IPS DF 6.9 (cell line): ENCODE measurements around the gene DZANK1.

Source experiments
- DNase-seq: peaks from one replicate; pipeline ENCODE4 v3.0.0-alpha.2; 2013; ENCODE audit warnings: low read depth, low spot score
- H3K27ac ChIP-seq: one replicate; pipeline ENCODE4 v1.5.1; 2013; ENCODE audit warnings: low read length, control low read depth
- H3K27me3 ChIP-seq: 2 replicates; pipeline ENCODE4 v1.6.1; 2013; ENCODE audit warnings: mild to moderate bottlenecking, low read length; ENCODE audit not compliant: control insufficient read depth, insufficient read depth
- H3K36me3 ChIP-seq: 2 replicates; pipeline ENCODE4 v1.6.1; 2013; ENCODE audit warnings: low read length; ENCODE audit not compliant: control insufficient read depth, insufficient read depth
- H3K4me1 ChIP-seq: 2 replicates; pipeline ENCODE4 v1.6.1; 2013; ENCODE audit warnings: low read length; ENCODE audit not compliant: control insufficient read depth, insufficient read depth
- H3K4me3 ChIP-seq: 2 replicates; pipeline ENCODE4 v1.5.1; 2013; ENCODE audit warnings: mild to moderate bottlenecking, low read length
- H3K9me3 ChIP-seq: 2 replicates; pipeline ENCODE4 v1.6.1; 2013; ENCODE audit warnings: low read length, inconsistent platforms; ENCODE audit not compliant: control insufficient read depth, insufficient read depth
- WGBS: extraction: QIAGEN DNeasy Blood & Tissue Kit; methylation state at CpG from one replicate; pipeline ENCODE4 v1.1.7; 2013; ENCODE audit warnings: mixed read lengths, missing lambda C conversion rate; ENCODE audit not compliant: insufficient read length, insufficient coverage; 5-methylcytosine and 5-hydroxymethylcytosine counted together

DZANK1 gene

GRCh38 chr20:18443886-18444285, 22.9 kb downstream of the DZANK1 start:
- Histone ChIP-seq H3K27me3 (no peaks in the 10 kb centered on the region), H3K27ac (no peak overlapping the region), H3K4me3 (no peak overlapping the region), H3K9me3 (no peaks in the 10 kb centered on the region), H3K4me1 (no peaks in the 10 kb centered on the region), H3K36me3 (no peaks in the 10 kb centered on the region)
- no CpG with 5 or more reads among the region's 4 CpGs for WGBS
- DNase-seq = no peak

- no peaks in the 10 kb centered on the region for H3K36me3 ChIP-seq
- no peaks in the 10 kb centered on the region for H3K27me3 ChIP-seq
- WGBS = no CpG with 5 or more reads among the region's 1 CpG
- no peak overlapping the region for H3K4me3 ChIP-seq
- no peaks in the 10 kb centered on the region for H3K9me3 ChIP-seq
- no peak for DNase-seq
- H3K4me1 ChIP-seq = no peaks in the 10 kb centered on the region
- no peak overlapping the region for H3K27ac ChIP-seq
These were observed 26.4 kb downstream of the DZANK1 start for GRCh38 chr20:18440403-18440802.

- H3K36me3 ChIP-seq = no peaks in the 10 kb centered on the region
- no peaks in the 10 kb centered on the region for H3K4me1 ChIP-seq
- no CpG with 5 or more reads among the region's 2 CpGs for WGBS
- DNase-seq = no peak
- no peaks in the 10 kb centered on the region for H3K9me3 ChIP-seq
- no peak overlapping the region for H3K4me3 ChIP-seq
- H3K27me3 ChIP-seq = no peaks in the 10 kb centered on the region
- H3K27ac ChIP-seq = no peak overlapping the region
These were observed 30.0 kb downstream of the DZANK1 start for GRCh38 chr20:18436847-18437246.

- no peak for DNase-seq
- Histone ChIP-seq H3K27me3 (no peaks in the 10 kb centered on the region), H3K4me3 (no peak overlapping the region), H3K27ac (no peak overlapping the region), H3K9me3 (no peaks in the 10 kb centered on the region), H3K4me1 (no peaks in the 10 kb centered on the region), H3K36me3 (no peaks in the 10 kb centered on the region)
- no CpG with 5 or more reads among the region's 6 CpGs for WGBS
These were observed 35.6 kb downstream of the DZANK1 start for GRCh38 chr20:18431206-18431605.

- no peak for DNase-seq
These were observed 36.5 kb downstream of the DZANK1 start for GRCh38 chr20:18430172-18430826.

GRCh38 chr20:18428490-18429173, 38.2 kb downstream of the DZANK1 start:
- no peaks in the 10 kb centered on the region for H3K9me3 ChIP-seq
- WGBS = no CpG with 5 or more reads among the region's 3 CpGs
- H3K4me1 ChIP-seq = no peaks in the 10 kb centered on the region
- H3K27ac ChIP-seq = no peak overlapping the region
- H3K27me3 ChIP-seq = no peaks in the 10 kb centered on the region
- H3K4me3 ChIP-seq = no peak overlapping the region
- no peaks in the 10 kb centered on the region for H3K36me3 ChIP-seq
- no peak for DNase-seq

More at GRCh38 chr20:18430172-18430826, 36.5 kb downstream of the DZANK1 start:
- no peaks in the 10 kb centered on the region for H3K4me1 ChIP-seq
- WGBS = no CpG with 5 or more reads among the region's 9 CpGs
- H3K4me3 ChIP-seq = no peak overlapping the region
- no peaks in the 10 kb centered on the region for H3K27me3 ChIP-seq
- H3K9me3 ChIP-seq = no peaks in the 10 kb centered on the region
- H3K27ac ChIP-seq = no peak overlapping the region
- H3K36me3 ChIP-seq = no peaks in the 10 kb centered on the region

GRCh38 chr20:18427214-18427613, 39.6 kb downstream of the DZANK1 start:
- Histone ChIP-seq H3K27ac (no peak overlapping the region), H3K36me3 (no peaks in the 10 kb centered on the region), H3K4me1 (no peaks in the 10 kb centered on the region), H3K27me3 (no peaks in the 10 kb centered on the region), H3K4me3 (no peak overlapping the region), H3K9me3 (no peaks in the 10 kb centered on the region)
- no peak for DNase-seq
- whole genome bisulfite sequencing = no CpG with 5 or more reads among the region's 2 CpGs

GRCh38 chr20:18421608-18422007, 45.2 kb downstream of the DZANK1 start:
- DNase-seq = no peak
- Histone ChIP-seq H3K4me1 (no peaks in the 10 kb centered on the region), H3K27ac (no peak overlapping the region), H3K4me3 (no peak overlapping the region), H3K9me3 (no peaks in the 10 kb centered on the region), H3K27me3 (no peaks in the 10 kb centered on the region), H3K36me3 (no peaks in the 10 kb centered on the region)

- WGBS = no CpG with 5 or more reads among the region's 5 CpGs
- H3K27me3 ChIP-seq = no peaks in the 10 kb centered on the region
- no peaks in the 10 kb centered on the region for H3K4me1 ChIP-seq
- no peak overlapping the region for H3K27ac ChIP-seq
- no peak for DNase-seq
- H3K9me3 ChIP-seq = no peaks in the 10 kb centered on the region
- no peak overlapping the region for H3K4me3 ChIP-seq
- H3K36me3 ChIP-seq = no peaks in the 10 kb centered on the region
These were observed 50.3 kb downstream of the DZANK1 start for GRCh38 chr20:18416486-18416885.

GRCh38 chr20:18414140-18414539, 52.7 kb downstream of the DZANK1 start:
- H3K27me3 ChIP-seq = no peaks in the 10 kb centered on the region
- WGBS = no CpG with 5 or more reads among the region's 5 CpGs

More at GRCh38 chr20:18414140-18414539, 52.7 kb downstream of the DZANK1 start:
- no peaks in the 10 kb centered on the region for H3K4me1 ChIP-seq
- H3K27ac ChIP-seq = no peak overlapping the region
- DNase-seq = no peak
- no peak overlapping the region for H3K4me3 ChIP-seq
- H3K36me3 ChIP-seq = no peaks in the 10 kb centered on the region
- no peaks in the 10 kb centered on the region for H3K9me3 ChIP-seq
